GM18526 (cell line): ENCODE data around the gene ARHGAP15.

Experiments
- POLR2A ChIP-seq: IDR thresholded peaks from 3 replicates; pipeline ENCODE4 v1.6.1; 2011; ENCODE audit not compliant: insufficient read length; ENCODE audit errors: extremely low read depth

ARHGAP15 gene

GRCh38 chr2:143223556-143223955, 94.3 kb downstream of the ARHGAP15 start:
- TF ChIP-seq POLR2A: no peak

- TF ChIP-seq POLR2A: no peak
Measured at GRCh38 chr2:143225931-143226330, 96.7 kb downstream of the ARHGAP15 start.

- TF ChIP-seq POLR2A: no peak
Measured at GRCh38 chr2:143226714-143227541, 97.7 kb downstream of the ARHGAP15 start.

GRCh38 chr2:143229411-143229810, 100.2 kb downstream of the ARHGAP15 start:
- no peak for TF ChIP-seq POLR2A

- TF ChIP-seq POLR2A: no peak
Measured at GRCh38 chr2:143229952-143230351, 100.7 kb downstream of the ARHGAP15 start.

GRCh38 chr2:143230506-143231253, 101.5 kb downstream of the ARHGAP15 start:
- TF ChIP-seq POLR2A: no peak

GRCh38 chr2:143231254-143231645, 102.0 kb downstream of the ARHGAP15 start:
- TF ChIP-seq POLR2A: no peak

GRCh38 chr2:143237146-143237777, 108.0 kb downstream of the ARHGAP15 start:
- no peak for TF ChIP-seq POLR2A

GRCh38 chr2:143241403-143242088, 112.3 kb downstream of the ARHGAP15 start:
- no peak for TF ChIP-seq POLR2A

- no peak for TF ChIP-seq POLR2A
Measured at GRCh38 chr2:143246246-143246645, 117.0 kb downstream of the ARHGAP15 start.

- no peak for TF ChIP-seq POLR2A
Measured at GRCh38 chr2:143246815-143247744, 117.9 kb downstream of the ARHGAP15 start.

GRCh38 chr2:143248631-143249030, 119.4 kb downstream of the ARHGAP15 start:
- no peak for TF ChIP-seq POLR2A

- TF ChIP-seq POLR2A: no peak
Measured at GRCh38 chr2:143251681-143252080, 122.5 kb downstream of the ARHGAP15 start.
